ENCODE measurements around the gene SUGP1.

DNA sequence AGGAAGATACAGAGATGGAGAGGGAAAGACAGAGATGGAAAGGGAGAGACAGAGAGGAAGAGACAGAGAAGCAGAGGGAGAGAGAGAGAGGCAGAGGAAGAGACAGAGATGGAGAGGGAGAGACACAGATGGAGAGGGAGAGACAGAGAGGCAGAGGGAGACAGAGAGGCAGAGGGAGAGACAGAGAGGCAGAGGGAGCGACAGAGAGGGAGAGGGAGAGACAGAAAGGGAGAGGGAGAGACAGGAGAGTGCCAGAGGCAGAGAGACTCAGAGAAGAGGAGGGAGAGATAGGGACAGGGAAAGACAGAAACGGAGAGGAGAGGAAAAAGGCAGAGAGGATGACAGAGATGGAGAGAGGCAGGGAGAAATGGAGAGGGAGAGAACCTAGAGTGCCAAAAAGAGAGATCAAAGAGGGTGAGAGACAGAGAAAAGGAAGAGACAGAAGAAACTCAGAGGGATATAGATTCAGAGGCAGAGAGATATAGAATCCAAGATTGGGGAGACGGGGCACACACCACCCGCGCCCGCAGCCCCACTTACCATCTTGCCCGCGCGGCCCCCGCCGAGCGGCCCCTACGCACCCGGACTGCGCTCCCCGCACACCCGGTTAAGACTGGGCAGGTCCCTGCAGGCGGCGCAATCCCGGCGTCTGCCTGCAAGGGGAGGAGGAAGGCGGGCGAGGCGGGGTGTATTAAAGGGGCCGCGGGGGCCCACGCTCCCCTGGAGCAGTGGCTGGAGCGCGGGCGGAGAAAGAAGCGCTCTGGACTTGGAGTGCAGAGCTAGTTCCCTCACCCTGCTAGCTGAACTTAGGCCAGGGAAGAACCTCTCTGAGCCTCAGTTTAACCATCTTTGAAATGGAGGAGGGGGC lies 57.9 kb downstream of the SUGP1 start:
- TF ChIP-seq, protein P1, sequence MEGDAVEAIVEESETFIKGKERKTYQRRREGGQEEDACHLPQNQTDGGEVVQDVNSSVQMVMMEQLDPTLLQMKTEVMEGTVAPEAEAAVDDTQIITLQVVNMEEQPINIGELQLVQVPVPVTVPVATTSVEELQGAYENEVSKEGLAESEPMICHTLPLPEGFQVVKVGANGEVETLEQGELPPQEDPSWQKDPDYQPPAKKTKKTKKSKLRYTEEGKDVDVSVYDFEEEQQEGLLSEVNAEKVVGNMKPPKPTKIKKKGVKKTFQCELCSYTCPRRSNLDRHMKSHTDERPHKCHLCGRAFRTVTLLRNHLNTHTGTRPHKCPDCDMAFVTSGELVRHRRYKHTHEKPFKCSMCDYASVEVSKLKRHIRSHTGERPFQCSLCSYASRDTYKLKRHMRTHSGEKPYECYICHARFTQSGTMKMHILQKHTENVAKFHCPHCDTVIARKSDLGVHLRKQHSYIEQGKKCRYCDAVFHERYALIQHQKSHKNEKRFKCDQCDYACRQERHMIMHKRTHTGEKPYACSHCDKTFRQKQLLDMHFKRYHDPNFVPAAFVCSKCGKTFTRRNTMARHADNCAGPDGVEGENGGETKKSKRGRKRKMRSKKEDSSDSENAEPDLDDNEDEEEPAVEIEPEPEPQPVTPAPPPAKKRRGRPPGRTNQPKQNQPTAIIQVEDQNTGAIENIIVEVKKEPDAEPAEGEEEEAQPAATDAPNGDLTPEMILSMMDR (IDR thresholded peaks at IDR 0.05), result no peak
- TF ChIP-seq POLR2AphosphoS5 (IDR thresholded peaks at IDR 0.05) (no peak), POLR2A (IDR thresholded peaks at IDR 0.05) (no peak)
